HepG2 (cell line): ENCODE measurements around the gene ATP6V1G2. TPM values are rescaled to one million over a fixed set of nuclear protein-coding genes. Genes with fewer than 3 reads are reported as not detected.

ENCODE experiments used
- HCFC1 ChIP-seq: fragments of 150-350 bp; IDR thresholded peaks from 2 replicates; pipeline ENCODE4 v1.6.1; 2014; ENCODE audit warnings: low read depth, low read length
- PRDM15 ChIP-seq: sonication (generic); formaldehyde crosslinking; IDR thresholded peaks from 2 replicates; pipeline ENCODE4 v1.4.0; 2020; ENCODE audit warnings: missing genetic modification reagents
- RARG ChIP-seq: sonication (generic); formaldehyde crosslinking; IDR thresholded peaks from 2 replicates; pipeline ENCODE4 v1.4.0; 2020; ENCODE audit warnings: low read depth, mild to moderate bottlenecking, missing genetic modification reagents
- RFX3 ChIP-seq: IDR thresholded peaks from 2 replicates; pipeline ENCODE4 v1.6.1; 2016; ENCODE audit warnings: missing biosample characterization, missing genetic modification reagents
- SETDB1 ChIP-seq: sonication (generic); formaldehyde crosslinking; IDR thresholded peaks from 2 replicates; pipeline ENCODE4 v1.5.1; 2020; ENCODE audit warnings: missing genetic modification reagents, mild to moderate bottlenecking, borderline replicate concordance
- SNAPC2 ChIP-seq: sonication (generic); formaldehyde crosslinking; IDR thresholded peaks from 2 replicates; pipeline ENCODE4 v1.8.1; 2022; ENCODE audit warnings: mild to moderate bottlenecking, missing genetic modification reagents
- TCF7 ChIP-seq: sonication (generic); IDR thresholded peaks from 2 replicates; pipeline ENCODE4 v1.6.1; 2016; ENCODE audit warnings: antibody characterized with exemption, low read depth
- ZBTB10 ChIP-seq: sonication (generic); formaldehyde crosslinking; IDR thresholded peaks from 2 replicates; pipeline ENCODE4 v1.4.0; 2020; ENCODE audit warnings: missing genetic modification reagents, borderline replicate concordance
- ZNF17 ChIP-seq: sonication (generic); formaldehyde crosslinking; IDR thresholded peaks from 2 replicates; pipeline ENCODE4 v1.5.0; 2020; ENCODE audit warnings: mild to moderate bottlenecking, missing genetic modification reagents
- ZNF510 ChIP-seq: sonication (generic); formaldehyde crosslinking; IDR thresholded peaks from 2 replicates; pipeline ENCODE4 v1.4.0; 2020; ENCODE audit warnings: low read depth, mild to moderate bottlenecking, missing genetic modification reagents
- ZNF724P ChIP-seq: sonication (generic); formaldehyde crosslinking; IDR thresholded peaks from 2 replicates; pipeline ENCODE4 v1.8.0; 2022; ENCODE audit warnings: missing genetic modification reagents, borderline replicate concordance
- ZNF780A ChIP-seq: sonication (generic); formaldehyde crosslinking; IDR thresholded peaks from 2 replicates; pipeline ENCODE4 v1.8.0; 2022; ENCODE audit warnings: mild to moderate bottlenecking, missing genetic modification reagents, moderate library complexity
- polyA plus RNA-seq, 8 experiments: library from polyadenylated mRNA; depleted of rRNA in 3 of 8; stranded (reverse) in 7 of 8; unstranded in 1 of 8; fragments of >200 nt; fragmentation: Illumina TruSeq in 4 of 8; extraction: Trizol in 4 of 8; gene quantifications; 2 replicates each; pipeline versions ENCODE4 v1.2.1 to v1.2.3, GENCODE V29; 2011 to 2016; ENCODE audit warnings: low read depth in 4 of 8, missing spikeins in 1 of 8, mixed read lengths in 1 of 8; ENCODE audit not compliant: insufficient read depth in 1 of 8
- total RNA-seq, 5 experiments: library from RNA; depleted of rRNA; stranded (reverse); fragments of >200 nt; fragmentation: Illumina TruSeq; extraction: Trizol; gene quantifications; 2 replicates each; pipeline ENCODE4 v1.2.3, GENCODE V29; 2016; ENCODE audit warnings: low read depth in 1 of 5
- TF ChIP-seq, protein P1 (sequence below): IDR thresholded peaks from 2 replicates; pipeline ENCODE4 v1.6.1; 2016
- TF ChIP-seq, protein P2 (sequence below): sonication (generic); formaldehyde crosslinking; IDR thresholded peaks from 2 replicates; pipeline ENCODE4 v1.9.0; 2021; ENCODE audit warnings: missing genetic modification reagents, borderline replicate concordance
- TF ChIP-seq, protein P3 (sequence below): sonication (generic); formaldehyde crosslinking; IDR thresholded peaks from 2 replicates; pipeline ENCODE4 v1.8.0; 2022; ENCODE audit warnings: mild to moderate bottlenecking, missing genetic modification reagents, moderate library complexity

ATP6V1G2 gene
- total and polyA plus RNA-seq, 2 of the 13 experiments (the other 11 are each of a cell fraction or from before 2014, with no cell fraction given) = 0.27 to 0.83 TPM

DNA sequence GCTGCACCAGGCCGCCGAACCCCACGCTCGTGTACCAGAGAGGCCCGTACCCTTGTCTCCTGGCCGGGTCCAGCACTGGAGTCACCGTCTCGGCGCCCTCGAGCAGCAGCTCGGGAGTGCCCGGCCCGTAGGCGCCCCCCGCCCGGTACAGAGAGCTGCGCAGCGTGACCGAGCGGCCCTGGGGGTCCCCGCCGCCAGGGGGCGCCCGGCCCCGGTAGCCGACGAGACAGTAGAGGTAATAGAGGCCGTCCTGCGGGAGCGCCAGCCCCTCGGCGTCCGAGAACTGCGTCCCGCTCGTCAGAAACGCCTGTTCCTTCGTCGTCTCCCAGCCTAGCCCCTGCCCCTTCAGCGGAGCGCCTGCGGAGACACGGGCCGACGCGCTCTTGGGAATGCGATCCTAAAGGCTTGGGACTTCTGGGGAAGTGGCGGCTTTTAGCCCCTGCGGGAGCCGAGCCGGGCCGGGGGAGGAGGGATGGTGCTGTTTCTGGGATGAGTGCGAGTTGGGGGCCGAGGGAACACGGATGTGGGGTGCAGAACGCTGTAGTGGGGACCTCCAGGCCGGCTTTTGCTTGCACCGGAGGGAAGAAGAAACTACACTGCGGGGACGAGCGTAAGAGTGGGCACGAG lies 34.5 kb upstream of the ATP6V1G2 start (continued):
- TF ChIP-seq PRDM15 (CRISPR knock-in tag) (peak; percentile 24; the same call in 1 of the 2 replicates), ZNF780A (CRISPR knock-in tag) (no peak), SETDB1 (no peak), SNAPC2 (peak; percentile 90), ZNF510 (no peak), ZBTB10 (CRISPR knock-in tag) (peak; percentile 86; the same call in 1 of the 2 replicates), RARG (CRISPR knock-in tag) (no peak), TCF7 (no peak), ZNF17 (CRISPR knock-in tag) (no peak), ZNF724P (CRISPR knock-in tag) (peak; percentile 55; the same call in 1 of the 2 replicates), HCFC1 (no peak), RFX3 (no peak)
- TF ChIP-seq, protein P1, sequence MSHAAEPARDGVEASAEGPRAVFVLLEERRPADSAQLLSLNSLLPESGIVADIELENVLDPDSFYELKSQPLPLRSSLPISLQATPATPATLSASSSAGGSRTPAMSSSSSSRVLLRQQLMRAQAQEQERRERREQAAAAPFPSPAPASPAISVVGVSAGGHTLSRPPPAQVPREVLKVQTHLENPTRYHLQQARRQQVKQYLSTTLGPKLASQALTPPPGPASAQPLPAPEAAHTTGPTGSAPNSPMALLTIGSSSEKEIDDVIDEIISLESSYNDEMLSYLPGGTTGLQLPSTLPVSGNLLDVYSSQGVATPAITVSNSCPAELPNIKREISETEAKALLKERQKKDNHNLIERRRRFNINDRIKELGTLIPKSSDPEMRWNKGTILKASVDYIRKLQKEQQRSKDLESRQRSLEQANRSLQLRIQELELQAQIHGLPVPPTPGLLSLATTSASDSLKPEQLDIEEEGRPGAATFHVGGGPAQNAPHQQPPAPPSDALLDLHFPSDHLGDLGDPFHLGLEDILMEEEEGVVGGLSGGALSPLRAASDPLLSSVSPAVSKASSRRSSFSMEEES (CRISPR knock-in tag) = peak; percentile 71
- TF ChIP-seq, protein P2, sequence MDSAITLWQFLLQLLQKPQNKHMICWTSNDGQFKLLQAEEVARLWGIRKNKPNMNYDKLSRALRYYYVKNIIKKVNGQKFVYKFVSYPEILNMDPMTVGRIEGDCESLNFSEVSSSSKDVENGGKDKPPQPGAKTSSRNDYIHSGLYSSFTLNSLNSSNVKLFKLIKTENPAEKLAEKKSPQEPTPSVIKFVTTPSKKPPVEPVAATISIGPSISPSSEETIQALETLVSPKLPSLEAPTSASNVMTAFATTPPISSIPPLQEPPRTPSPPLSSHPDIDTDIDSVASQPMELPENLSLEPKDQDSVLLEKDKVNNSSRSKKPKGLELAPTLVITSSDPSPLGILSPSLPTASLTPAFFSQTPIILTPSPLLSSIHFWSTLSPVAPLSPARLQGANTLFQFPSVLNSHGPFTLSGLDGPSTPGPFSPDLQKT (CRISPR knock-in tag) = no peak
- TF ChIP-seq, protein P3, sequence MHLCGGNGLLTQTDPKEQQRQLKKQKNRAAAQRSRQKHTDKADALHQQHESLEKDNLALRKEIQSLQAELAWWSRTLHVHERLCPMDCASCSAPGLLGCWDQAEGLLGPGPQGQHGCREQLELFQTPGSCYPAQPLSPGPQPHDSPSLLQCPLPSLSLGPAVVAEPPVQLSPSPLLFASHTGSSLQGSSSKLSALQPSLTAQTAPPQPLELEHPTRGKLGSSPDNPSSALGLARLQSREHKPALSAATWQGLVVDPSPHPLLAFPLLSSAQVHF (CRISPR knock-in tag) = no peak
